ENCODE data around the gene ZCCHC7. TPM values are rescaled to one million over a fixed set of nuclear protein-coding genes. Genes with fewer than 3 reads are reported as not detected.

ZCCHC7 gene
- total and polyA plus RNA-seq, 2 of the 8 experiments (the other 6 are each of a cell fraction or from before 2014, with no cell fraction given): 12.2 to 27.5 TPM

GRCh38 chr9:37097294-37097693 lies 23.1 kb upstream of the ZCCHC7 start:
- CTCF ChIA-PET (ENCODE audit: partially characterized antibody): no interaction called here
- no peak for DNase-seq (ENCODE audit: low read depth in 1 of 2, low spot score in 2 of 2)
- no peak for FAIRE-seq
- TF ChIP-seq SUZ12 (IDR thresholded peaks at IDR 0.05; ENCODE audit: low read length) (no peak), EZH2 (IDR thresholded peaks at IDR 0.05; ENCODE audit: low read depth, low read length, severe bottlenecking) (no peak), TBP (IDR thresholded peaks at IDR 0.05; ENCODE audit: low read depth, low read length) (no peak), JUN (IDR thresholded peaks at IDR 0.05; ENCODE audit: low read depth, low read length) (no peak), RXRA (IDR thresholded peaks at IDR 0.05; ENCODE audit: insufficient read depth, low read depth, low read length) (no peak), HDAC6 (IDR thresholded peaks at IDR 0.05; ENCODE audit: low read depth, low read length) (no peak), RFX5 (IDR thresholded peaks at IDR 0.05; ENCODE audit: borderline replicate concordance, low read depth, low read length) (no peak), RBBP5 (IDR thresholded peaks at IDR 0.05; ENCODE audit: borderline replicate concordance, low read depth, low read length) (no peak)
- TF ChIP-seq, protein P1, sequence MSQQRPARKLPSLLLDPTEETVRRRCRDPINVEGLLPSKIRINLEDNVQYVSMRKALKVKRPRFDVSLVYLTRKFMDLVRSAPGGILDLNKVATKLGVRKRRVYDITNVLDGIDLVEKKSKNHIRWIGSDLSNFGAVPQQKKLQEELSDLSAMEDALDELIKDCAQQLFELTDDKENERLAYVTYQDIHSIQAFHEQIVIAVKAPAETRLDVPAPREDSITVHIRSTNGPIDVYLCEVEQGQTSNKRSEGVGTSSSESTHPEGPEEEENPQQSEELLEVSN (IDR thresholded peaks at IDR 0.05): no peak

More at GRCh38 chr9:37097294-37097693, 23.1 kb upstream of the ZCCHC7 start:
- Histone ChIP-seq H3K4me1 (replicated peaks in 1 of 4; ENCODE audit: control insufficient read depth in 3 of 4, insufficient read depth in 4 of 4, low read length in 3 of 4) (peaks cover 0 to 6% (median 0%) of the 10 kb centered on the region in 4 experiments; a peak in 2 of 7 replicates), H3K9me3 (ENCODE audit: insufficient read depth in 2 of 2, low read depth in 1 of 2, low read length in 1 of 2) (no peaks in the 10 kb centered on the region), H3K36me3 (ENCODE audit: control insufficient read depth in 2 of 4, insufficient read depth in 4 of 4, low read length in 3 of 4) (no peaks in the 10 kb centered on the region), H3K23ac (ENCODE audit: insufficient read length) (no peak overlapping the region), H2AK5ac (ENCODE audit: low read depth, low read length) (no peak overlapping the region), H4K20me1 (replicated peaks in 1 of 2; ENCODE audit: control insufficient read depth in 1 of 2, insufficient read depth in 2 of 2, low read length in 2 of 2) (peaks cover 0 to under 1% of the 10 kb centered on the region in 2 experiments), H3K4me2 (ENCODE audit: insufficient read depth in 1 of 2, low read depth in 2 of 2, low read length in 2 of 2) (no peak overlapping the region), H2BK12ac (ENCODE audit: low read depth, low read length) (no peak overlapping the region), H2BK5ac (ENCODE audit: low read depth, low read length) (no peak overlapping the region), H4K5ac (ENCODE audit: insufficient read length, low read depth, low read length) (no peak overlapping the region), H3K9ac (replicated peaks in 1 of 4; ENCODE audit: extremely low read depth in 1 of 4, low read depth in 3 of 4, low read length in 3 of 4) (no peak overlapping the region), H3K56ac (replicated peaks; ENCODE audit: insufficient read length, low read depth, low read length) (no peak overlapping the region), H2BK15ac (ENCODE audit: low read length) (no peak overlapping the region), H3K4ac (replicated peaks; ENCODE audit: insufficient read length, low read depth, low read length) (no peak overlapping the region), H4K8ac (ENCODE audit: extremely low read depth, insufficient read depth, low read length) (no peak overlapping the region), H2BK20ac (ENCODE audit: low read length) (no peak overlapping the region), H3K79me2 (ENCODE audit: control insufficient read depth in 1 of 2, insufficient read depth in 2 of 2, low read length in 2 of 2) (no peaks in the 10 kb centered on the region), H2BK120ac (replicated peaks; ENCODE audit: low read depth, low read length) (no peak overlapping the region), H3K27ac (ENCODE audit: low read depth, low read length) (no peak overlapping the region), H3K4me3 (ENCODE audit: extremely low read depth in 1 of 4, insufficient read depth in 2 of 4, low read depth in 3 of 4, low read length in 4 of 4) (no peak overlapping the region), H2AFZ (ENCODE audit: low read length) (no peak overlapping the region), H3K79me1 (ENCODE audit: low read depth, low read length) (no peaks in the 10 kb centered on the region), H4K91ac (replicated peaks; ENCODE audit: insufficient read length, low read length) (no peak overlapping the region), H3K23me2 (ENCODE audit: low read depth, low read length) (no peaks in the 10 kb centered on the region), H3K27me3 (replicated peaks in 1 of 4; ENCODE audit: control insufficient read depth in 3 of 4, extremely low read depth in 1 of 4, insufficient read depth in 3 of 4, low read length in 3 of 4) (no peaks in the 10 kb centered on the region), H3K18ac (ENCODE audit: extremely low read depth, low read length) (no peak overlapping the region), H3K14ac (ENCODE audit: insufficient read length) (no peak overlapping the region)
- POLR2A ChIA-PET (ENCODE audit: partially characterized antibody): interaction anchor here (0.8 kb wide), 1 partner anchor 11 kb away, joined by 3 read pairs; no protein-coding TSS in a partner anchor
- 95% methylated on average over 1 of the region's 1 CpG; no CpG with 5 or more reads in 1 of the 2 experiments for WGBS, 2 experiments (ENCODE audit: extremely low coverage in 1 of 2, insufficient coverage in 1 of 2, insufficient read length in 1 of 2, insufficient replicate concordance in 2 of 2, low coverage in 1 of 2, low lambda C conversion rate in 2 of 2, missing lambda C conversion rate in 1 of 2)
